OCI-LY7 (cell line): ENCODE data around the gene ZC2HC1B.
"Not testable (repeated sequence)": the region's sequence is repeated elsewhere in the genome, so short reads cannot be mapped to it uniquely, and the experiment has no call there.

Source experiments
- CTCF ChIP-seq: fragments of 200-600 bp; sonication (generic); conservative IDR thresholded peaks from 2 replicates; pipeline ENCODE4 v1.5.1; 2014; ENCODE audit warnings: mild to moderate bottlenecking, antibody characterized with exemption, low read length, moderate library complexity, mixed read lengths
- EZH2phosphoT487 ChIP-seq: fragments of 200-600 bp; sonication (generic); IDR thresholded peaks from 2 replicates; pipeline ENCODE4 v1.6.1; 2018; ENCODE audit warnings: low read depth, borderline replicate concordance, mild to moderate bottlenecking, mixed run types, antibody characterized with exemption, low read length, moderate library complexity, mixed read lengths

- TF ChIP-seq CTCF, EZH2phosphoT487: not testable (repeated sequence)
These were observed 4.5 kb downstream of the ZC2HC1B start for GRCh38 chr6:143868808-143869207.
